ENCODE results near the gene CBLN4.

CBLN4 gene

DNA sequence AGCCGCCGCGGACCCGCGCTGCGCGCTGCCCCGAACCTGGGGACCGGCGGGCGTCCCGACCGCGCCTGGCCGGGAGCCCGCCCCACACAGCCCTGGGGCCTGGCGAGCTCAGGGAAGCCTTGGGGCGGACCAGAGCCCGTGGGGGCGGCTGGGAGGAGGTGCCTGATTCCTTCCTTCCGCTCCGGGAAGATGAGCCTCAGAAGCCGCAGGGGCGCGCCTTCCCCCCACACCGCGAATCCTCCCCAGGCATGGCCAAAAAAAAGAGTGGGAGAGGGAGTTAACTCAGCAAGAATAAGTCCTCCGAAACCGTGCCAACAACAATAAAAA lies at the start of gene CBLN4:
Gene CBLN4 (minus strand): TSS at position 131 of the 327 bp plus-strand sequence. CDS start 1,348 bp downstream, outside the sequence.
- no peak for DNase-seq

DNA sequence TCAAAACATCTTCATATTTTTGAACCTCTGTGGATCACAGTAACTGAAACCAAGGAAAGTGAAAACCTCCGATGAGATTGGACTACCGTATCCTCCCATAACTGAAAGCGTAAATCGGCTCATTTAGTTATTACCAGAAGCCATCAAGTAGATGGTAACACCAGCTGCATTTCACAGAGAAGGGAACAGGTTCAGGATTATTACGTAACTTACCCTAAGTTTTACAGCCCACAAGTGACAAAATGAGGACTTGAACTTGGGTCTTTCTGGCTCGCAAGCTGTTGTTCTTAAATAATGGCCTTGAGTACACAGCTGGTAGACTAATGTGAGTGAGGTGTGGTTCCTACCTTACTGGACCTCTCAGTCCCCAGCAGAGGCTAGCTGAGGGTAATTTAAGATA lies 37.9 kb upstream of the CBLN4 start:
- no peak for DNase-seq

DNA sequence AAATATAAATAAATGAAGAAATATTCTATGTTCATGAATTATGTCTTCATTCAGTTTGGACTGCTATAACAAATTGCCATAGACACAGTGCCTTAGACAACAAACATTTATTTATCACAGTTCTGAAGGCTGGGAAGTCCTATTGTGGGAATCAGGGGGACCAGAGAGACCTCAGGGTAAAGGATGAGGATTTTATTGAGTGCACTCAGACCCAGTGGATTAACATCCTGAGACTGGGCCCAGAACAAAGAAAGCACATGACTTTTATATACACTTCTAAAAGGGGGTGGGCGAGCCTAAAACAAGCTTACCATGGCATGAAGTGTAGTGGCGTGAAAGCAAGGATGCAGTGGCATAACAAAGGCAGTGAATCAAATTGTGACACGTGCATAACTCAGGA lies 26.9 kb upstream of the CBLN4 start:
- DNase-seq: no peak

DNA sequence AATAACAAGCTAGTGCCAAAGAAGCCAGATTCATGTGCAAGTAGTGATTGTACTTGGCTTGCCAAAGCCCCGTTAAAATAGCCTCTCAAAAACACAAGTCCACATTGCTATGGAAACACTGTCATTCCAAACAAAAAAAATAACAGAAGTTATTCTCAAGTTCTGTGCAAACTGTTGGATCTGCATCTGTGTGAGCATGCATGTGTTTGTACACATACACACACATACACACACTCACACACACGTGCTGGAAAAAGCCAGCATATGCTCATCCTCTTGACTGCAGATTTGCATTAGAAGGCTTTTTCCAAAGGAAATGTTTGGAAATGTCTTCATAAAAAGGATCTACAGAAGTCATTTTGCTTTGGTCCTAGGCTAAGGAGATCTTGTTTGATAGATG lies 13.4 kb upstream of the CBLN4 start:
- no peak for DNase-seq

DNA sequence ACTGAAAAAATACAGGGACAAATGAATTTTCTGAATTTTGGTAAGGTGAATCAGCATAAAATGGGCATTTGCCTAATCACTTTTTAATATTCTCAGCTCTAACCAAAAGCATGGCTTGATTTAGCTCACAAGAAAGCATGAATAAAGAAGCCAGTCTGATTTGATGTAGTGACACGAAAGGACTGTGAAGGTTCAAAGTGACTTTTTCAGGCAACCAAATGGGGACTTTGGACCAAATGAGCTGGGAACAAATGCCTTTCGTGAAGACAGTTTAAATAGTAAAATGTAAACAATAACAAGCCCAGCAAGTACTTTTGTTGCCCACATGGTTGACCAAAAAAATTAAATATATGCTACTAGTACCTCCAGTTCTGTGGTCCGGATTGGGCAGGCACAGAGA lies 12.9 kb upstream of the CBLN4 start:
- DNase-seq: no peak

- no peak for DNase-seq
These were observed 12.2 kb upstream of the CBLN4 start for GRCh38 chr20:56017560-56017959.

DNA sequence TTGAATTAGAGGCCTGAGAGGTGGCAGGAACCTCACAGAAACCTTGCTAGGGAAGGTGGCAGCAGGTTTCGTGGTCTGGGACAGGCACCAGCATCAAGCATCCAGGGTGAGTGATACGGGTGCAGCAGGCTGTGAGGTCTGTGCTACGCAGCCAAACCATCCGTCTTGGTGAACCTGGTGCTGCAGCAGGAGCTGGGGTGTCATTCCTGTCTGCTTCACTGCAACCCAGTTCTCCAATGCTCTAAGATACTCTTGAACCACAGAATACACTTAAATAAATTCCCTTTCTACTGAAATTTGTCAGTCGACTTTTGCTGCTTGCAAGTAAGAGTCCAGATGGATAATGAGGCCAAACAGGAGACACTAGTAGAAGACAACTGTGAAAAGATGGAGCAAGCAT lies 9.7 kb upstream of the CBLN4 start:
- no peak for DNase-seq

DNA sequence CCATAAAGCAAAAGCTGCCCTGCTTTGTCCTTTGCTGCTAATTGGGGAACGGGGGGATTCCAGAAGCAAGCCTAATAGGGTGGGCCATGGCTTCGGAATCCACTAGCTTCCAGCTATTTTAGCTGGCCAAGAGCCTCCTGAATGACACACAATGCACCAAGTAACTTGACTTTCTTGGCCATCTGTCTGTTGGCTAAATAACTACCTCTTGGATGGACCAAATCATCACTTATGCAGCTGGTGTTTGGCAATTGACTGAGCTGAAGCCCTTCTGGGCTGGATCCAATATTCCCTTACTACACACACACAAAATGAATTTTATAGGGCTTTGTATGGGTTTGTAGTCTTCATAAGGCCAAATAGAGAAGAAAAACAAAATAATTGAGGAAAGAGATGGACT lies 8.8 kb upstream of the CBLN4 start:
- no peak for DNase-seq

- no peak for DNase-seq
These were observed 519 bp downstream of the CBLN4 start for GRCh38 chr20:56004611-56005388.

- no peak for DNase-seq
These were observed 1.3 kb downstream of the CBLN4 start for GRCh38 chr20:56004007-56004406.

- no peak for DNase-seq
These were observed 2.2 kb downstream of the CBLN4 start for GRCh38 chr20:56002908-56003800.

- no peak for DNase-seq
These were observed 3.4 kb downstream of the CBLN4 start for GRCh38 chr20:56001890-56002289.

- DNase-seq: no peak
These were observed 4.1 kb downstream of the CBLN4 start for GRCh38 chr20:56001106-56001785.

DNA sequence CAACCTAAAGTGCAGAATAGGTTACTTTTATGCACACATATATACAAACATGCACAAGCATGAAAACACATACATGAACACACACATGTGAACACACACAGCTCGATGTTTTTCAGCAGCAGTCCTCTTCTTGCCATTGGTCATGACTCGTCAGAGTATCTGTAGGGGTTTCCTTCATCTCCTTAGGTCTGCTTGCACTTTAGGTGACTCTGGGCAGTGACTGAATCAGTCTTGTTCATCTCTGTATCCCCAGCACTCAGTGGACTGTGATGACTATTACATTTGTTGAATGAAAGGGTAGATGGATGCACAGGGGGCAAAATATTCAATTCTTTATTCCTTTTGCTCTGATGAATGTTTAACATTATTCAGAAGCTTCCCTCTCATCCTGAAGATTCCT lies 26.8 kb downstream of the CBLN4 start:
- DNase-seq: no peak

DNA sequence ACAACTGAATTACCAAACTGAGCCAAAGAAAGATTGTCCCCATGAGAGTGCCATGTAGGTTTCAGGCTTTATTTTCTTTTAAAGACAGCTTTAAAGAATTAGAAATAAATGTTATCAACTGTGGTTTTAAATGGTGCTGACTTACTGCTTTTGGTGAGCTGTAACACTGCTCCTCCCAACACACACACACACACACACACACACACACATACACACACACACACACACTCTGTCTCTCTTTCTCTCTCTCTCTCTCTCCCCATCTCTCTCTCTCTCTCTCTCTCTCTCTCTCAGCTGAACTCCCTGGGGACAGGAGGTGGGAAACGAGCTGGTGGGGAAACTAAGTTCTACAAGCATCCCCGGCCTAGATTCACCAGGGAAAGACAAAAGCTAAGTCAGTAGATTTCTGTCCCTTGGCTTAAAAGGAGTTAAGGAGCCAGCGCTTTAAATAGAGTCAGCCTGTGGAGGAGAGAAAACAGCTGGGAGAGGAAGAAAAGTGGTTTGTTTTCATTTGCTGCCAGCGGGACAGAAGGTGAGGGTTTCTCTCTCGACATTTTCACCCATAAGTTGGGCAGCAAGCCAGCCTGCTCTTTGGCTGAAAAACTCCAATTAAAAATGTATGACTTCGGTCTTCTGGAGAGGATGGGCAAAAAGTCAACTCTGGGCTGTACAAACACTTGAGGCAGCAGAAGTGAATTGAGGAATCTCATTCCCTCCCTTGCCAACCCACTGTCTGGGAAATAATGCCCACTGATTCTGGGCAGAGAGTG lies 27.4 kb downstream of the CBLN4 start:
- peak; percentile 30 for DNase-seq

- DNase-seq: no peak
These were observed 30.7 kb downstream of the CBLN4 start for GRCh38 chr20:55974491-55975202.

DNA sequence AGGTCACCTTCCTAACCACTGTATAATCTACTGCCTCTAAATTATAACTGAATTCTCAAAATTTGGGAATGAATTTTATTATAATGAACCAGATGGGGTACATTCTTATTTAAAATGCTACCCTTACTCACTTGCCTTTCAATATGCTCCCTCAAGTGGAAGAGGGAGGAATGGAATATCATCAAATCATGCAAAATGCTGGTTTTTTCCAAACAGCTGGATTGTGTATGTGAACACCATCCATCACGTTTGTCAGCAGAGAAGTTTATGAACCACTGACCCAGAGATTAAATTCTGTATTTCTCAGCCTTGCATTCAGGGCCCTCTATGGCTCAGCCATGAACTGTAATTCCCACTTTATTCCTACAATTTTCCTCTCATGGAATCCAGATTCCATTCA lies 40.5 kb downstream of the CBLN4 start:
- no peak for DNase-seq

- DNase-seq: no peak
These were observed 43.7 kb downstream of the CBLN4 start for GRCh38 chr20:55961376-55962330.

DNA sequence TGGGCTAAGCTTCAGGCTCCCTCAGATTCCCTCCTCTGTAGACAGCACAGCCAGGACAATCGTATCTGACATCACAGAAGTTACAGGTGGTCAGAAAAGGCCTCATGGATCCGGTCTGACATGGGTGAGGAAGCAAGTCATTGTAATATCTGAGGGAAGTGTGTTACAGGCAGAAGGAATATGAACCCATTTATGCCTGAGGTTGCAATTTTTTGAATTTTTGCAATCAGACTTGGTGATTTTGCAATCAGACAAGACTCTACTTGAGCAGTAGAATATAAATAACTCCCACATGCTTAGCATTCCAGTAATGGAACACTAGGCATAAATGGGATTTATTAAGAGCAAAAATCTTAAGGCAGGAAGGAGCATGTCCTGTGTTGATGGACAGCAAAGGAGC lies 52.1 kb downstream of the CBLN4 start:
- no peak for DNase-seq

DNA sequence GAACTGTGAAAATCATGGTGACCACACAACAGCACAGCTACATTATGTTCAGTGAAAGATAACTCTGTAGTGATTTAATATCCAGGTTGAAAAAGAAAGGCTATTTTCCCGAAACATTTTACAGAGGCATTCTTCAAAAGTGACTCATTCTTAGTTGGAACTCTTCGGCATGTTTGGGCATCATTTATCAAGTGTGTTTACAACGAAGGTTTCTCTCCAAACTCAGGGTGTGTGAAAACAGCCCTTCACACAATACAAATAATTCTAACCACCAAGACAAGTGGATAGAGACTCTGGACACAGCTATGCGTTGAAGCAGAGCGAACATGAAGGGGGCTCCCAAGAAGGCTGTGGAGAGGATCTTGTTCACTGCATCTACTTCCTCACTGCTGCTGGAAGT lies 57.6 kb downstream of the CBLN4 start:
- DNase-seq: no peak
